ENCODE data around the gene KIF13A.
A peak's percentile ranks its signal among the peaks of the same experiment; 100 is the strongest.
"Not testable (repeated sequence)": the region's sequence is repeated elsewhere in the genome, so short reads cannot be mapped to it uniquely, and the experiment has no call there.

Gene KIF13A

GRCh38 chr6:18019539-18020534 lies 32.4 kb upstream of the KIF13A start:
- no peaks in the 10 kb centered on the region for H3K9me3 Mint-ChIP-seq
- H3K4me3 Mint-ChIP-seq = no peak overlapping the region
- H3K27ac Mint-ChIP-seq = no peak overlapping the region
- peaks cover 0 to 2% of the 10 kb centered on the region in 2 donors for H3K4me1 Mint-ChIP-seq (ENCODE audit: low read depth in 2 of 2)
- DNase-seq = no peak
- H3K27me3 Mint-ChIP-seq = peaks cover 9 to 19% of the 10 kb centered on the region in 2 donors
- no peak for ATAC-seq (replicated peaks)
- H3K36me3 Mint-ChIP-seq (ENCODE audit: insufficient read depth) = no peaks in the 10 kb centered on the region

GRCh38 chr6:18019133-18019532 lies 31.7 kb upstream of the KIF13A start:
- not testable (repeated sequence) for DNase-seq; ATAC-seq (replicated peaks); H3K9me3 Mint-ChIP-seq; H3K4me1 Mint-ChIP-seq (ENCODE audit: low read depth in 2 of 2); H3K4me3 Mint-ChIP-seq; H3K27ac Mint-ChIP-seq; H3K36me3 Mint-ChIP-seq (ENCODE audit: insufficient read depth)
- peaks cover 9 to 19% of the 10 kb centered on the region in 2 donors for H3K27me3 Mint-ChIP-seq

- Mint-ChIP-seq H3K9me3 (no peaks in the 10 kb centered on the region), H3K27ac (no peak overlapping the region), H3K36me3 (ENCODE audit: insufficient read depth) (no peaks in the 10 kb centered on the region), H3K27me3 (peaks cover 9 to 19% of the 10 kb centered on the region in 2 donors), H3K4me3 (no peak overlapping the region), H3K4me1 (ENCODE audit: low read depth in 2 of 2) (peaks cover 0 to 2% of the 10 kb centered on the region in 2 donors)
- DNase-seq (no peak), ATAC-seq (replicated peaks) (no peak)
These were observed 29.3 kb upstream of the KIF13A start for GRCh38 chr6:18016698-18017097.

- Mint-ChIP-seq H3K9me3 (no peaks in the 10 kb centered on the region), H3K27me3 (peaks cover 8 to 19% of the 10 kb centered on the region in 2 donors), H3K36me3 (ENCODE audit: insufficient read depth) (no peaks in the 10 kb centered on the region), H3K4me3 (no peak overlapping the region), H3K4me1 (ENCODE audit: low read depth in 2 of 2) (peaks cover 0 to 2% of the 10 kb centered on the region in 2 donors), H3K27ac (no peak overlapping the region)
- no peak for ATAC-seq (replicated peaks)
- no peak for DNase-seq
These were observed 28.7 kb upstream of the KIF13A start for GRCh38 chr6:18016133-18016532.

GRCh38 chr6:18011287-18011686 lies 23.9 kb upstream of the KIF13A start:
- no peaks in the 10 kb centered on the region for H3K4me1 Mint-ChIP-seq (ENCODE audit: low read depth in 2 of 2)
- H3K4me3 Mint-ChIP-seq = no peak overlapping the region
- H3K36me3 Mint-ChIP-seq (ENCODE audit: insufficient read depth) = no peaks in the 10 kb centered on the region
- peaks cover 0 to 8% of the 10 kb centered on the region in 2 donors for H3K27me3 Mint-ChIP-seq
- no peak overlapping the region for H3K27ac Mint-ChIP-seq
- H3K9me3 Mint-ChIP-seq = no peaks in the 10 kb centered on the region
- ATAC-seq (replicated peaks) (no peak), DNase-seq (no peak)

- not testable (repeated sequence) for H3K4me3 Mint-ChIP-seq; DNase-seq; H3K36me3 Mint-ChIP-seq (ENCODE audit: insufficient read depth); H3K4me1 Mint-ChIP-seq (ENCODE audit: low read depth in 2 of 2); H3K27me3 Mint-ChIP-seq; ATAC-seq (replicated peaks); H3K27ac Mint-ChIP-seq; H3K9me3 Mint-ChIP-seq
These were observed 23.1 kb upstream of the KIF13A start for GRCh38 chr6:18010540-18010939.

GRCh38 chr6:18004256-18004985 lies 17.0 kb upstream of the KIF13A start:
- H3K9me3 Mint-ChIP-seq = no peaks in the 10 kb centered on the region
- H3K4me3 Mint-ChIP-seq = no peak overlapping the region
- ATAC-seq (replicated peaks) (no peak), DNase-seq (no peak)
- H3K4me1 Mint-ChIP-seq (ENCODE audit: low read depth in 2 of 2) = no peaks in the 10 kb centered on the region
- H3K27ac Mint-ChIP-seq = no peak overlapping the region
- H3K36me3 Mint-ChIP-seq (ENCODE audit: insufficient read depth) = no peaks in the 10 kb centered on the region
- peaks cover 7 to 15% of the 10 kb centered on the region in 2 donors for H3K27me3 Mint-ChIP-seq

GRCh38 chr6:17999425-17999824 lies 12.0 kb upstream of the KIF13A start:
- Mint-ChIP-seq H3K9me3 (no peaks in the 10 kb centered on the region), H3K36me3 (ENCODE audit: insufficient read depth) (no peaks in the 10 kb centered on the region), H3K4me1 (ENCODE audit: low read depth in 2 of 2) (no peaks in the 10 kb centered on the region), H3K27me3 (peaks cover 36 to 50% of the 10 kb centered on the region in 2 donors), H3K27ac (no peak overlapping the region), H3K4me3 (no peak overlapping the region)
- DNase-seq (no peak), ATAC-seq (replicated peaks) (no peak)

- ATAC-seq (replicated peaks) = no peak
- H3K36me3 Mint-ChIP-seq (ENCODE audit: insufficient read depth) = no peaks in the 10 kb centered on the region
- peaks cover 36 to 50% of the 10 kb centered on the region in 2 donors for H3K27me3 Mint-ChIP-seq
These were observed 11.0 kb upstream of the KIF13A start for GRCh38 chr6:17998442-17998841.

GRCh38 chr6:17998003-17998402 lies 10.6 kb upstream of the KIF13A start:
- peaks cover 36 to 50% of the 10 kb centered on the region in 2 donors for H3K27me3 Mint-ChIP-seq
- H3K4me3 Mint-ChIP-seq = no peak overlapping the region
- no peak for ATAC-seq (replicated peaks)
- no peaks in the 10 kb centered on the region for H3K4me1 Mint-ChIP-seq (ENCODE audit: low read depth in 2 of 2)
- no peaks in the 10 kb centered on the region for H3K36me3 Mint-ChIP-seq (ENCODE audit: insufficient read depth)
- no peaks in the 10 kb centered on the region for H3K9me3 Mint-ChIP-seq
- no peak overlapping the region for H3K27ac Mint-ChIP-seq
- DNase-seq = no peak

More at GRCh38 chr6:17998442-17998841, 11.0 kb upstream of the KIF13A start:
- Mint-ChIP-seq H3K4me1 (ENCODE audit: low read depth in 2 of 2) (no peaks in the 10 kb centered on the region), H3K9me3 (no peaks in the 10 kb centered on the region), H3K4me3 (no peak overlapping the region), H3K27ac (no peak overlapping the region)
- no peak for DNase-seq

GRCh38 chr6:17995414-17995813 lies 8.0 kb upstream of the KIF13A start:
- no peak overlapping the region for H3K4me3 Mint-ChIP-seq
- no peak overlapping the region for H3K27ac Mint-ChIP-seq
- ATAC-seq (replicated peaks) (no peak), DNase-seq (no peak)
- H3K9me3 Mint-ChIP-seq = no peaks in the 10 kb centered on the region
- no peaks in the 10 kb centered on the region for H3K36me3 Mint-ChIP-seq (ENCODE audit: insufficient read depth)
- no peaks in the 10 kb centered on the region for H3K4me1 Mint-ChIP-seq (ENCODE audit: low read depth in 2 of 2)
- H3K27me3 Mint-ChIP-seq = peaks cover 48 to 59% of the 10 kb centered on the region in 2 donors

- no peak for DNase-seq
- Mint-ChIP-seq H3K9me3 (no peaks in the 10 kb centered on the region), H3K27ac (no peak overlapping the region), H3K36me3 (ENCODE audit: insufficient read depth) (no peaks in the 10 kb centered on the region), H3K4me3 (no peak overlapping the region), H3K4me1 (ENCODE audit: low read depth in 2 of 2) (no peaks in the 10 kb centered on the region), H3K27me3 (peaks cover 45 to 59% of the 10 kb centered on the region in 2 donors)
- ATAC-seq (replicated peaks) = no peak
These were observed 6.6 kb upstream of the KIF13A start for GRCh38 chr6:17994019-17994418.

GRCh38 chr6:17988422-17988944 lies 1.0 kb upstream of the KIF13A start:
- peak; percentile 1 for ATAC-seq (replicated peaks)
- H3K27ac Mint-ChIP-seq = no peak overlapping the region
- peaks cover 6 to 10% of the 10 kb centered on the region in 2 donors for H3K4me1 Mint-ChIP-seq (ENCODE audit: low read depth in 2 of 2)
- no peaks in the 10 kb centered on the region for H3K36me3 Mint-ChIP-seq (ENCODE audit: insufficient read depth)
- H3K27me3 Mint-ChIP-seq = peaks cover 40 to 71% of the 10 kb centered on the region in 2 donors
- no peak for DNase-seq
- peak overlapping the region; percentile 83 to 85 for H3K4me3 Mint-ChIP-seq
- H3K9me3 Mint-ChIP-seq = no peaks in the 10 kb centered on the region

Data from effector memory CD8-positive, alpha-beta T cell (primary cell).